Measurements from ENCODE around the gene ZBTB33.

The ZBTB33 gene

GRCh38 chrX:120253784-120254183, 3.2 kb downstream of the ZBTB33 start:
- H3K27ac ChIP-seq = no peak overlapping the region
- H3K4me1 ChIP-seq = peaks cover 0 to 8% (median 0%) of the 10 kb centered on the region in 4 donors
- H3K36me3 ChIP-seq = peaks cover 0 to 5% (median 0%) of the 10 kb centered on the region in 3 donors
- TF ChIP-seq CTCF (IDR thresholded peaks at IDR 0.05) = no peak
- H3K27me3 ChIP-seq = no peaks in the 10 kb centered on the region
- no peaks in the 10 kb centered on the region for H3K9me3 ChIP-seq
- H3K4me3 ChIP-seq = no peak overlapping the region
- intact Hi-C loops (cut with DNase I; ENCODE audit: low total_unique reads) = loop anchor here (10.0 kb wide), 1 partner anchor 211 kb away; the partner anchor contains the start of gene LAMP2
- DNase-seq = no peak

GRCh38 chrX:120260369-120260768, 9.8 kb downstream of the ZBTB33 start:
- Histone ChIP-seq H3K27ac (no peak overlapping the region), H3K4me1 (no peaks in the 10 kb centered on the region), H3K36me3 (no peaks in the 10 kb centered on the region), H3K4me3 (no peak overlapping the region), H3K27me3 (no peaks in the 10 kb centered on the region), H3K9me3 (no peaks in the 10 kb centered on the region)
- TF ChIP-seq CTCF (IDR thresholded peaks at IDR 0.05) = no peak
- DNase-seq = no peak
- intact Hi-C loops (cut with DNase I; ENCODE audit: low total_unique reads) = no loop called here

- intact Hi-C loops (cut with DNase I; ENCODE audit: low total_unique reads) = no loop called here
- Histone ChIP-seq H3K9me3 (no peaks in the 10 kb centered on the region), H3K36me3 (no peaks in the 10 kb centered on the region), H3K4me1 (no peaks in the 10 kb centered on the region), H3K4me3 (no peak overlapping the region), H3K27me3 (no peaks in the 10 kb centered on the region), H3K27ac (no peak overlapping the region)
- no peak for TF ChIP-seq CTCF (IDR thresholded peaks at IDR 0.05)
- no peak for DNase-seq
Measured at GRCh38 chrX:120262859-120263708, 12.5 kb downstream of the ZBTB33 start.

GRCh38 chrX:120264341-120264740, 13.7 kb downstream of the ZBTB33 start:
- no peak overlapping the region for H3K27ac ChIP-seq
- DNase-seq = no peak
- no peak overlapping the region for H3K4me3 ChIP-seq
- TF ChIP-seq CTCF (IDR thresholded peaks at IDR 0.05) = no peak
- H3K9me3 ChIP-seq = no peaks in the 10 kb centered on the region
- H3K27me3 ChIP-seq = no peaks in the 10 kb centered on the region
- H3K36me3 ChIP-seq = no peaks in the 10 kb centered on the region
- H3K4me1 ChIP-seq = no peaks in the 10 kb centered on the region
- intact Hi-C loops (cut with DNase I; ENCODE audit: low total_unique reads) = no loop called here

GRCh38 chrX:120269373-120270035, 18.9 kb downstream of the ZBTB33 start:
- no peak overlapping the region for H3K27ac ChIP-seq
- H3K4me3 ChIP-seq = no peak overlapping the region
- H3K27me3 ChIP-seq = no peaks in the 10 kb centered on the region
- no peaks in the 10 kb centered on the region for H3K9me3 ChIP-seq
- no peaks in the 10 kb centered on the region for H3K36me3 ChIP-seq
- no peaks in the 10 kb centered on the region for H3K4me1 ChIP-seq
- no peak for DNase-seq
- intact Hi-C loops (cut with DNase I; ENCODE audit: low total_unique reads) = no loop called here
- TF ChIP-seq CTCF (IDR thresholded peaks at IDR 0.05) = no peak

All from tibial artery (tissue), 4 donors.